ENCODE measurements around the gene OR6V1.

OR6V1 gene, protein sequence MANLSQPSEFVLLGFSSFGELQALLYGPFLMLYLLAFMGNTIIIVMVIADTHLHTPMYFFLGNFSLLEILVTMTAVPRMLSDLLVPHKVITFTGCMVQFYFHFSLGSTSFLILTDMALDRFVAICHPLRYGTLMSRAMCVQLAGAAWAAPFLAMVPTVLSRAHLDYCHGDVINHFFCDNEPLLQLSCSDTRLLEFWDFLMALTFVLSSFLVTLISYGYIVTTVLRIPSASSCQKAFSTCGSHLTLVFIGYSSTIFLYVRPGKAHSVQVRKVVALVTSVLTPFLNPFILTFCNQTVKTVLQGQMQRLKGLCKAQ

DNA sequence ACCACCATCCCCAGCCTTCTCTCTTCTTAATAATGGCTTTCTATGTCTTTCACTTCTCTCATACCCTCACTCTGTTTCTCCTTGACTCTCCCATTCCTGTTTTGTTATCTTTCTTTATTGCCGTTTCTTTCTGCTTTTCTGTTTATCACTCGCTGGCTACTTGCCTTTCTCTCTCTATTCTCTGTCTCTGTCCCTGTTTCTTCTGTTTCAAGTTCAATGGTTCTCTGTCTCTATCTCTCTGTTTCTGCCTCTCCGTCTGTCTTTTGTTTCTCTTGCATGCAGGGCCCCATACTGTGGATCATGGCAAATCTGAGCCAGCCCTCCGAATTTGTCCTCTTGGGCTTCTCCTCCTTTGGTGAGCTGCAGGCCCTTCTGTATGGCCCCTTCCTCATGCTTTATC lies at the start of gene OR6V1:
Gene OR6V1, plus strand, starts transcription at position 301 of the 400 bp plus-strand sequence. Its CDS starts 0 bp downstream, at position 301.
- DNase-seq (ENCODE audit: low read depth in 2 of 2), result no peak

DNA sequence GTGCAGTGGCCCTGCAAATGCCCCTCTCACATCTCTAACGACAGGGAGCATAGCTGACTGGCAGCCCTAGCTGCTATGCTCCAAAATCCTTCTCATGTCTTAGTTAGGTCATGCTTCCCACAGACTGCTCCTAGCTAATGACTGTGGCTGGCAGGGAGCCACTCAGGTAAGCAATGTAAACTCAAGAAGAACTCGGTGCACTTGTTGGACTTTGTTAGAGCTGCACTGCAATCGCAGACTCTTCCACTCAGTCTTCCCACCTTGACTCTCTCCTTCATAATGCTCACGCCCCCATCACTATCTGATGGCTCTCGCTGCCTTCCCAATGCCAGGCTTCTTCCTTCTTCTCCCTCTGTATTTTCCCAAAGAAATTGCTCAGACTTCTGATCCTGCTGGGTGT lies 49.2 kb upstream of the OR6V1 start:
- DNase-seq (ENCODE audit: low read depth in 2 of 2), result no peak

DNA sequence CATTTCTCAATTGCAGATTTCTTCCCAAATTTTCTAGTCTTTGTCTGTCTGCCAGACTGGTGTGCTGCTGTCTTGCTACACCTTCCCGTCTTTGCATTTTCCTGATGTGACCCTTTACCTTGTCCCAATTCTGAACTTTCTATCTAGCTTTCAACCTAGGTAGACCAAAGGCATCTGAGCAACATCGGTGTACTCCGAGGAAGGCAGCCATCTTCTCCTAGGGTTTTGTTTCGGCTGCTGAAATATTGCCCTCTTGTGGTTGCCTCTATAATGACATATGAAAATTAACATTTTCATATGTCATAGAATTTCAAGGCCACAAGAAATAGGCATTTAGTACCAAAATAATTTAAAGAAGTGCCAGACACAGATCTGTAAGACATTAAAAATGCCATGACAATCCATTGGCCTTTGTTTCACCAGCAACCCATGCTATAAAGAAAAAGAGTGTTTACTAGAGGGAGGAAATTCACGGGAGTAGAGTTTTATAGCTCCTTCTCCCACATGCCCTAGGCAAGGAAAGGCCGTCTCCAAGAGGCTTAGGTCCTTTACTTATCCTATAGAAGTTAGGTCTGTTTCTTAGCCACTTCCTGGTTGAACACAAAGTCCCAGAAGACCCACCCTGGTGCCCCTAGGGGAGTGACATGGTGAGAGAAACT lies 48.6 kb upstream of the OR6V1 start:
- DNase-seq (ENCODE audit: low read depth in 2 of 2), result peak in 1 of 2 experiments; percentile 2

DNA sequence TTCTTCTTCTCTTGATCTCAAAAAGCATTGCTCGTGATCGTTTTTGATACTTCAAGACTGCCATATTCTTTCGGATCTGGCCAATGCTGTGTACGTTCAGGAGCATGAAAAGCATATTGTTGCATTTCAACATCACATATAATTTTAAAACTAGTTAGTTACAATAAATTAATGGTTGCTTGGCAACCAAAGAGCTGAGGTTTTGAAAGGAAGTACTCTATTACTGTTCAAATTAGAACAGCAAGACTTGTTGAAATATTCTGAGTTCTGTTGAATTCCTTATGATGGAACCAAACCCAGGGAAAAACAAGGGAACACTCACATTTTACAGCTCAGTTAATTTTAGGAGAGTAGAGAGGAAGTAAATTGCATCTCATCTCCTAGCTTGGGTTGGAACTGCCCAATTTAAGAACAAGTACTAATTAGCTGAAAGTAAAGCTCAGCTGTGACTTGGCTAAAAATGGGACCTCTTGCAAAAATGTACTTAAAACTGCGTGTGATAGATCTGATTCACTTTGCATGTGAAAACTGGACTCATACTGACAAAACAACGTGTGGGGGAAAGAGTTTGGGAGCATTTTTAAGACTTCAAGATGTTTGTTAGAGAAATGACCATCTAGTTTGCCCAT lies 46.4 kb upstream of the OR6V1 start:
- DNase-seq (ENCODE audit: low read depth in 2 of 2), result no peak

DNA sequence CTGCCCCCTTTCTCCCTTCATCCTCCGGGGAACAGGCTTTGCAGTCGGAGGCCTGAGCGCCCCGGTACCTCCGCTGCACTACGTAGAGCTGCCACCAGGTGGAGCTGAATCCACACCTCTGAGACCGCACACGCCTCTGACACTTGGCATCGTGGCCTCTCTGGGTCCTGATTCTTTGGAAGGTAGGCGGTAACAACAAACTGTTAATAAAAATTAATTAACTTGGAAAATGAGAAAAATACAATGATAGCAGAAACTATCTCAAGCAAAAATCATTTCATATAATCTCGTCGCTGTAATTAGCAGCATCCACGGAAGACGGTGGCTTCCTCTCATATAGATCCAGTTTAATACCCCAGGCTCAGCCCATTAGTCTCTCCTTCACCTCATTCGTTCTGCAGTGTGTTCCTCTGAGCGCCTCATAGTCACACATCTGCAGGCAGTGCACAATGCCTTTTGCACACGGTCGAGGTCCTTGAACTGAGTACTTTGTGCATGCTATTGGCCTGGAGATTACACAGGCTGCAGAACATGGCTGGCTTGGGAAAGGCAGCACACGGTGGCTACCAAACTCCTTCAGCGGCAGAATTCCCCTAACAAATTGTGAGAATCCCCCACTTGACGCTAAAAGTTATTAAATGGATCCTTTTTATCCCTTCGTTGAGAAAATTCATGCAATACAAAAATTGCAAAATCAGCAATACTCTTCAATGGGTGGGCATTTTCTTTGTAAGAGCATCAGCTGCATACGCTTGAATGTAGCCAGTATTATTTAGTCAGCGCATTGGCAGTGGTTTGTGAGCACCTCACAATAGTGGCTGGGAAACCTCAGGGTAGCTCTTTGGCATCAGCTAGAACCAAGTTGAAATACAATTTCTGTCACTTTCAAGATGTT lies 43.9 kb upstream of the OR6V1 start:
- peak; percentile 66 to 82 for DNase-seq (ENCODE audit: low read depth in 2 of 2)

DNA sequence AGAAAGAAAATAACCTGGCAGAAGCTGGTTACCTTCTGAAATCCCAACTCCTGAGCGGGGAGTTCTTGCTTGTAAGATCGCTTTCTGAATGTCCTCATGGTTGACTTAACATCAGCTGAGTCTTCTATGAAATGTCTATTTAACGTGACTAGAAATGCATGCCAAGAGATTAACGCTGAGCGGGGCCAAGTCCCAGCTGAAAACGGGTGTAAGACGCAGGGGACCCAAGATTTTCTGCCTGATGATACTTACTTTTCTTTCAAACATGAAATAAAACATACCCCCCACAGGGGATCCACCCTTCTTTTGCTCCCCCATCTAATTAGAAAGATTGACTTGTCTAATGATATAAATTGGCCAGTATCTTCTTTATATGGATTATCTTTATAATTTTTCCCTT lies 40.1 kb upstream of the OR6V1 start:
- DNase-seq (ENCODE audit: low read depth in 2 of 2), result no peak

DNA sequence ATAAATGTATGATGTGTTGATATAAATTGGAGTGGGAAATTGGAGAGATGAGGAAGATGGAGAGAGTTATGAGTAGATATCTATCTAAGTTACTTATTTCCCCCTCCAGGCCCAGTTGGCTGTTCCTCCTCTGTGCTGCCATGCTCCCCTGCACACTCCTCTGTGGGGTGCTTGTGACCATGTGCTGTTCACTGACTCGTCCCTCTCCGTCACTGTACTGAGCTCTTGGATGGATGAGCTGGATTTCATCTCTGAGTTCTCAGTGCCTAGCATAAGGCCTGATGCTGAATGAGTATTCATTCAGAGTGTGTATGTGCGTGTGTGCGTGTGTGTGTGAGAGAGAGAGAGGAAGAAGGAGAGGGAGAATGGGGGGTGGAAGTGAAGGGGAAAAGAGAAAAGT lies 39.7 kb upstream of the OR6V1 start:
- no peak for DNase-seq (ENCODE audit: low read depth in 2 of 2)

DNA sequence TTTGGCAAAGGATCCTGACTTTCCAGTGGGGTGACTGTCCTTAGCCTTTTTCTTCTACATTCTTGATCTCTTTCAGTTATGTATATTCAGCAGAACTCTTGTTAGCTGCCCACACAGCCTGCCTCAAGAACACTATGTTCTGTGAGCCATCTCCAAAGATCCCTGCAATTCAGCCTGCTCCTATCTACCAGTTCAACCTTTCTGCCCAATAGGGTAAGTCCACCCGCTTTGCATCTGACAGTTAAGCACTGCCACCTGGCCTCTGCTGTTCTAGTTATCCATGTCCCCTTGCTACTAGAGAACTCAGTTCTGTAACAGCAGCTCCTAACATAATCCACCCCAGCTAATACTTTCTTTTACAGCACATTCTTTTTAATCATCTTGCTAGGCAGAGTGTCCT lies 38.7 kb upstream of the OR6V1 start:
- DNase-seq (ENCODE audit: low read depth in 2 of 2), result no peak

DNA sequence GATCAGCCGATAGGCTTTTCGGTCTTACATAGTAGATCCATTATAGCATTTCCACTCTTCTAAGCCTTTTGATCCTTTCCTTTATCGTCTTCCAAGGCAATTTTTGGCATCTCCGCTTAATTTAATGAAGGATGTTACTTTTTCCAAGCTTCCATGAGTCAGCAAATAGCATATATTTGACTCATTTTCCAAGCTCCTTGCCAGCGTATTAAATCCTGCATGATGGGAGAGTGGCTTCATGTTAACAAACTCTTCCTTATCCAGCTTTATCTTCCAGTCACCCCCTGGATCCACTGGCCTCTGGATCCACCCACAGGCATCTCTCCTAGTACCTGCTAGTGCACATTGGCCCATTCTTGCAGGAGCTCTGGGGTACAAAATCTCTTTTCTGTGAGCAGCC lies 38.2 kb upstream of the OR6V1 start:
- DNase-seq (ENCODE audit: low read depth in 2 of 2), result no peak

DNA sequence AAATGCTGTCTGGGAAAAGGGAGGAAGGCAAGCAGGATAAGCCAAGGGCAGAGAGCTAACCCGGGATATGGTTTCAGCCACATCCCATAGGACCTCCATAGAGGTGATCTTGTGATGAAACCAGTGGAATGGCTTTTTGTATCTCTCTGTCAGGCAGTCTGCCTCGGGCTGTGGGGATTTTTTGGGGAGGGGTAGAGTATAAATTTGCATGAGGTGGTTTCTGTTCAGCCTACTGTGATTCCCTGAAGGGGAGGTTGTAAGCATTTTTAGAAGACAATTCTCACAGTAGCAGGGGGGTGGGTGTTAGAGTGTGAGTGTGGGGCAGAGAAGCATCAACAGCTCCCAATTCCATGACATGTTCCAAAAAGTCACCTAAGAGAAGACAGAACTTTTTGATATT lies 37.1 kb upstream of the OR6V1 start:
- no peak for DNase-seq (ENCODE audit: low read depth in 2 of 2)

DNA sequence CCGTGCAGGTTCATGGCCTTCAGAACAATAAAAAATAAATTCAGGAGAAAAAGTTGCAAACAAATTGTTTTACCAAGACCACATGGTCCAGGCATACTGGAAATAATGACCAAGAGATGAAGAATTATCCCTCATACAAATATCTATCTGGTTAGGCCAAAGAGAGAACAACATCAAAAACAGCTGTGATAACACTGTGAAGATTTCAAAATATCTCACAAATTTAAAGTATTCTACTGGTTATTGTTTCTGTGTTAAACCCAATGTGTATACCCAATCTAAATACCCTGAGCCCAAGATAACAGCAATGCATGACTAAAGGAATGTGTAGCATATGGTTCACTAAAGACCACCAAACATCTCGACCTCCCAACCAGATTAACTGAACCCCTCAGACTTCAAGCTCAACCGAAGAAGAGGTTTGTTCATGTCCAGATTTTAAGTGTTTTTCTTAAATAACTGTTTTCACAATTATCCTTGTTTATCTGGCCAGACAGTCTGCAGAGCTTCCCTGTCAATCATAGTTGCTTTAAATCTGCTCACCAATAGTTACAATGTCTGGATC lies 36.1 kb upstream of the OR6V1 start:
- no peak for DNase-seq (ENCODE audit: low read depth in 2 of 2)

DNA sequence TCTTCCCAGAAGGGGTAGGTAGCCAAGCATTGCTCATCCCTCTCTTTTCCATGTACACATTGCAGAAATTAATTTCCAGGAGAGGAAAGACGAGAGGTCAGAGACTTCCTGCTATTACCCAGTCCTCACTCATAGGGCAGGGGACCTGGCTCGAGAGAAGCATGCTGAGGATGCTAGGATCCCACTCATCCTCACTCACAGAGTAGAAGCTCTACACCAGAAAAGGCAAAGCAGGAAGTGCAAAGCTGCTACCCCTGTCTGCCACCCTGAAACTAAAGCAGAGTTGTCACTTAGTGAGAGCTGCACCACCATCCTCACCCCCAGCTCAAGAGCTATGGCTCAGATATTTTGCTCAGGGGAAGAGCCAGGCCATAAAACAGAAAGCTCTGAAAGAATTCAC lies 35.1 kb upstream of the OR6V1 start:
- no peak for DNase-seq (ENCODE audit: low read depth in 2 of 2)

DNA sequence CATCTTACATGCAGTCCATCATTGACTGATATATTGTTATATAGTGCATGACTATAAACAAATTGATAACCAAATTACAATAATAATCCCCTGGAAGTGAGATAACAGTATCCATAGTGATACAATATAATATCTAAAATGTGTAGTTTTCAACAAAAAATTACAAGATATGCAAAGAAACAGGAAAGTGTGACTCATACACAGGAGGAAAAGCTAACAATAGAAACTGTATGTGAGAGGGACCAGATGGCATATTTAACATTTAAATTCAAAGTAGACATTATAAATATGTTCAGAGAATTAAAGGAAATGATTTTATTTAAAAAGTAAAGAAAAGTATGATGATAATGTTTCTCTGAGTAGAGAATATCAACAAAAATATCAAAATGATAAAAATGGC lies 33.2 kb upstream of the OR6V1 start:
- DNase-seq (ENCODE audit: low read depth in 2 of 2), result no peak

DNA sequence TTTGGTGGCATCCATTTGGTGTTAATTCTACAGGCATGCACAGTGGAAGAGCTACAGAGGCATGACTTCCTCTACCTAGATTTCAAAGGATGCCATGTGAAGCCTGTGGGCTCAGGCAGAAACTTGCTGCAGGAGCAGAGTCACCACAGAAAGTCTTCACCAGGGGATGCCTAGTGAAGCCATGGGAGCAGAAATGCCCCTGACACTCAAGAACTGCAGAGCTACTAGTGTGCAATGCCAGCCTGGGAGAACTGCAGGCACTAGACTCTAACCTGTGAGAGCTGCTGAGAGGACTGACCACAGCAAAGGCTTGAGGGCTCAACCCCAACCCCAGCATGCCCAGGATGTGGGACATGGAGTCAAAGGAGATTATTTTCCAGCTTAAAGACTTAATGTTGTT lies 29.1 kb upstream of the OR6V1 start:
- no peak for DNase-seq (ENCODE audit: low read depth in 2 of 2)

DNA sequence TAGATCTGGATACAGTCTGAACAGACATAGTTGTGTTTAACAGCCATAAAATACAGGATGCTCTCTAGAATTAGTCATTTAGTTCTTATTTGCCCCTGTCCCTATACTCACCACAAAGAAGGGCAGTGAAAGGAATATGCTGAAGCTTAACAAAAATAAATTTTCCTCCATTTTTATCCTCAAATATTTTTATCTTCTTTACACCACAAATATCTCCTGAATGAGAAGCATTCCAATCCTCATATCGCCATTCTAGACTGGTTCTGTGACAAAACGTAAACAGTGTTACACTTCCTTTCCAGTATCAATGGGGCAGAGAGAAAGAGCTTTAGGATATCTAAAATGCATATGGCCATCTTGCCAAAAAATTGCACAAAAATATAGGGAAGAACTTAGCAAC lies 26.8 kb upstream of the OR6V1 start:
- DNase-seq (ENCODE audit: low read depth in 2 of 2), result no peak

DNA sequence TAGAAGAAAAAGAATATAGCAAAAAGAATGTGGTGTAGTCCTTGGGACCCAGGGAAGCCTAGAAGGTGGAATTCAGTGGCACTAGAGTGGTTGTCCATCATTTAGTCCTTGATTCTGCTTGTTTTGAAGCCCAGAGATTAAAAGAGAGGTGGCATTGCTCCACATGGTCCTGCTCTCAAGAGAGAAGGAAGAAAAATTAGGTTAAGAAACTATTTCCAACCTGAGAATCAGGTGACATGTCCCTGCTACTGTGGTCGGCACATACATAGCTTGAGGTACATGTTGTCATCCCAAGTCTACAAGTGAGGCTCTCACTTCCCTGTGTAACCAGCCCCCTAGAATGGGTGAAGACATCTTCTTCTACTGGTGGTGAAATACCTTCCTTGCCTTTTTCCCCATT lies 25.1 kb upstream of the OR6V1 start, which contains the start of gene OR9A2:
Gene OR9A2, minus strand, starts transcription at position 101 of the 400 bp plus-strand sequence. Its CDS starts 0 bp downstream, at position 101.
- DNase-seq (ENCODE audit: low read depth in 2 of 2), result no peak

DNA sequence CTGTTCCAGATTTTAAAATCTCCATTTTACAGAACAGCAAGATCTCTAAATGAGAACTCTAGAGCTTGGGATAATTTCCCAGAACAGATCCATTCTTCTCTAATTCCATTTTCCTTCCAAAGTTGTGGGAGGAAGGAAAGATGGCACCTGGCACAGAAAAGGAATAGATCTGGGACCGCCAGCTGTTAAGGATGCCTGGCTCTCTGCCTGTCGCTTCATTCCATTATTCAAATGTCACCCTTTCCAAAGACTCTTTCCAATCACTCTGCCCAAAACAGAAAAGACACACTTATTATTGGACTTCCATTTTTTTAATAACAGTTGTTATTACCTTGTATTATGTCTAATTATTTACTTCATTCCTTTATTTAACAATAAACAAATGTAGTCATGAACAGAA lies 24.5 kb upstream of the OR6V1 start:
- no peak for DNase-seq (ENCODE audit: low read depth in 2 of 2)

DNA sequence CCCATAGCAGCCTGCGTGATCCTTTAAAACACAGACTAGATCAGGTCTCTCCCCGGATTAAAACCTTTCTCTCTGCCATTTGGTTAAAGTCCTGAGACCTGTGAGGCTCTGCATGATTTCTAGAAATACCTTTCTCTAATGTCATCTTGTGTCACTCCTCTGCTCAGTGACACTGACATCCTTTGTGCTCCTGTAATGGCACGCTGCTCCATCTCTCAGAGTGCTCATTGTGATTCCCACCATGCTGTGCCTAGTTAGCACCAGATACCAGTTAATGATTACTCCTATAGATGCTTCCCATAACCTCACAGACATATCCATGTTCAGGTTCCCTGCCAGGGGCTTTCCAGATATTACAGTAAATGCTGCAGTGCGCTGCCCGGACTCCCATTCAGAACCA lies 13.5 kb upstream of the OR6V1 start:
- no peak for DNase-seq (ENCODE audit: low read depth in 2 of 2)

DNA sequence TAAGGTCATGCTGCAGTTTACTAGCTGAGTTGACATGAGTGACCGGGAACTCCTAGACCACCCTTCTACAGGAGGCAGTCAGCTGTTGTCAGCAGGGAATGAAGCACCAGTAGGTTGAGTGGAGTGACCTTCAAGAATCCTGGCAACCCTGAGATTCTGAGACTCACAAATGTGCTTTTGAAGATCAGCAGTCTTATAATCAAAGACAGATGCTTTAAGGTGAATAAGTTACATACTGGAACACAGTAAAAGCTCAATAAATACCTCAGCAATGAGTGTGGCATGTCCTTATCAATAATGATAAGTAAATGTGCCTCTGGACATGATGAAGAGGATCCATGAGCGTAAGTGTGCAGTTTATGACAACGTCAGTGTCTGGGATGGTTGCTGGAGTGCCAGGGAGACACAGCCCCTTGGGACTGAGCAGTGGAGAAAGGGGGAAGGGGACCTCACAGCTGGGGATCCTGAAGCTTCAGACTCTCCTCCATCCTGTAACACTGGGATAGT lies 11.9 kb upstream of the OR6V1 start:
- no peak for DNase-seq (ENCODE audit: low read depth in 2 of 2)

DNA sequence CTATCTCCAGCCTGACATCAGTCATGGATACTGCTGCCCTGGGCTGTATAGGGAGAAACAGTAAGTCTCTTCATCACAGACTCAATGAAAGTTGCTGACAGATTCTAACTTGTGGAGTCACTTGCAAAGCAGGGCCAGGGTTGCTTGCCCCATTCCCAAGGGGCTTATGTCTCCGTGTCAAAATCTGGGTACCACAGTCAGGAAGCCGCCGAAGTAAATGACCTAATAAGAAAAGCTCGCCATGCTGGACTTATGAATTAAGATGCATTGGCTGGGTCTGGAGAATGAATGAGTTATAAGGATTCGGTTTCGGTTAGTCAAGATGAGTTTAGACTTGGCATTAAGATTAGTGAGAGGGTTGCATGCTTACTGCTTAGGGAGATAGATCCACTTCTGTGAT lies 10.8 kb upstream of the OR6V1 start:
- no peak for DNase-seq (ENCODE audit: low read depth in 2 of 2)

DNA sequence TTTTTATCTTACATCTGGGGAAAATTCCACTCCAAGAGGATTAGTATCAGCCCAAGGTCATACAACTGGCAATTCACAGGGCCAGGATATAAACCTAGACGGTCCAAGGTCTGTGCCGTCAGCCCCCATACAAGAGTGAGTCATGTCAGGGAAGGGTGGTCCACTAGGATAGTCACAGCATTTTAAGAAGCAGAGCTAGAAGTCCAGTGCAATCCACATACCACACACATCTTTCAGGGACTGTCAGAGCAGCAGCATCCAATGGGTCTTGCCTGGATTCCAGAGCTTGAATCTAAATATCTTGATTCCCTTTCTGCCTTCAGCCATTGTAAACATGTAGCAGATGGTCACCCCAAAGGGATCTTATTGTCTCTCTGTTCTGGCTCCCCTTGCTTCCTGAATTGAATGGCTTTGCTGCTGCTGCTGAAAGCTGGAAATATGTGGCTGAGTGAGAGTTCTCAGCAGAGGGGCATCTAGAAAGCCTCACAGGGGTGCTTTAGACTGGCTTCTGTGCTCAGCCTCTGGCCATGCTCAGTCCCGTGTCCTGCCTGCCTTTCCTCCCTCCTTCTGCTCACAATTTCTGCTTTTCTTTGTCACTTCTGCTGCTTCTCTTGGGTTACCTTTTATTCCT lies 9.9 kb upstream of the OR6V1 start:
- no peak for DNase-seq (ENCODE audit: low read depth in 2 of 2)

Data from stimulated activated CD4-positive, alpha-beta T cell treated with anti-CD3 and anti-CD28 coated beads, Interleukin-12 subunit alpha, Interleukin-12 subunit beta, amount 100 ng/mL, for 24 hours (primary cell).